GM06990 (cell line): ENCODE measurements around the gene CCHCR1.

Experiments
- DNase-seq: peaks from one replicate; pipeline ENCODE4 v3.0.0-alpha.2; 2011; ENCODE audit not compliant: insufficient read length; ENCODE audit errors: extremely low read depth
- H3K27me3 ChIP-seq: replicated peaks from 2 replicates; pipeline ENCODE4 v1.6.0; 2011; ENCODE audit warnings: low read length; ENCODE audit not compliant: control insufficient read depth, insufficient read depth
- H3K36me3 ChIP-seq: 2 replicates; pipeline ENCODE4 v1.5.1; 2011; ENCODE audit warnings: low read length; ENCODE audit not compliant: control insufficient read depth, insufficient read depth
- H3K4me3 ChIP-seq: replicated peaks from 2 replicates; pipeline ENCODE4 v1.5.1; 2011; ENCODE audit warnings: low read depth, mild to moderate bottlenecking, control low read depth, low read length
- CTCF ChIP-seq: IDR thresholded peaks from 2 replicates; pipeline ENCODE4 v1.5.1; 2011; ENCODE audit warnings: low read length, control low read depth, mild to moderate bottlenecking, inconsistent platforms; ENCODE audit not compliant: insufficient read depth, poor library complexity, severe bottlenecking

Gene CCHCR1

GRCh38 chr6:31126396-31127175, 31.0 kb downstream of the CCHCR1 start:
- Histone ChIP-seq H3K27me3 (peaks cover 2% of the 10 kb centered on the region), H3K36me3 (no peaks in the 10 kb centered on the region), H3K4me3 (no peak overlapping the region)
- TF ChIP-seq CTCF = no peak
- no peak for DNase-seq

DNA sequence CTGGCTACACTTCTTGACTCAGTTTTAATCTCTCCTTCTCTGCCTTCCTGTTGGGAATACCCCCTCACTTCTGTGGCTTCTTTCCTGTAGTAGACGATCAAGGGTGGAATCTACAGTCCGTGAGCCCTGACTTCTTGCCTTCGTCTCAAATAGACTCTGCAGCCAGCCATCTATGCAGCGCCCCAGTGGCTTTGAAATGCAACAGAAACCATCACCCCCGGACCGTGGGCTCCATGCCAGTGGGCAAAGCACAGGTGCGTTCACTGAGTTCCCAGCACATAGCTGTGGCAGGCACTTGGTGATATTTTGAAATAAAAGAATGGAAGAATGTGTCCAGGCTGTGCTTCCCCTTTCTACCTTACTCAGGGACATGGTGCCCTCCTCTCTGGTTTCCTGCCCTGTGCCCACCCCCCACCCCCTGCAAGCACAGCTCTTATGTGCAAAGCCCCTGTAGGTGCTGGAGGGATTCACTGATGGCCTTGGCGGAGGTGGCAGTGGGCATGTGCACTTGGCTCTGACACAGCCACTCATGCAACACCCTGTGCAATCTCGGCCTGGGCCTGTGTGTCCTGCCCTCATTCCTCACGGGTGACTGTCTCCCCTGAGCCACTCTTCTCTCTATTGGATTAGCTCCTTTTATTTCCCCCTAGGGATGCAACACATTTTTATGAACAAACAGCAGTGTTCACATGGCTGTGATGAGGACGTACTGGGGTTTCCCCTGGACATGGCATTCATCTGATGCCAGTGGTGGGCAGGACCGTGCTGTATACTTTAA, 31.8 kb downstream of the CCHCR1 start:
- DNase-seq = no peak
- no peak overlapping the region for H3K4me3 ChIP-seq
- TF ChIP-seq CTCF = no peak
- no peaks in the 10 kb centered on the region for H3K36me3 ChIP-seq
- H3K27me3 ChIP-seq = peaks cover 2% of the 10 kb centered on the region

- DNase-seq = no peak
- no peak for TF ChIP-seq CTCF
Observed at GRCh38 chr6:31125162-31125561, 32.4 kb downstream of the CCHCR1 start.

GRCh38 chr6:31122791-31123706, 34.6 kb downstream of the CCHCR1 start:
- no peak for TF ChIP-seq CTCF
- no peak overlapping the region for H3K4me3 ChIP-seq
- DNase-seq = no peak
- no peaks in the 10 kb centered on the region for H3K36me3 ChIP-seq
- H3K27me3 ChIP-seq = peaks cover 2% of the 10 kb centered on the region

More at GRCh38 chr6:31125162-31125561, 32.4 kb downstream of the CCHCR1 start:
- Histone ChIP-seq H3K27me3 (peaks cover 2% of the 10 kb centered on the region), H3K36me3 (no peaks in the 10 kb centered on the region), H3K4me3 (no peak overlapping the region)

- DNase-seq = no peak
- peaks cover 2% of the 10 kb centered on the region for H3K27me3 ChIP-seq
- no peak overlapping the region for H3K4me3 ChIP-seq
- H3K36me3 ChIP-seq = no peaks in the 10 kb centered on the region
- TF ChIP-seq CTCF = no peak
Observed at GRCh38 chr6:31121131-31121790, 36.3 kb downstream of the CCHCR1 start.
